DMS114 treated with DMSO at 0.1 percent for 48 hours (cell line): ENCODE data around the gene SMAD3.

ENCODE experiments used
- DNase-seq: peaks from one replicate; lab custom pipeline; 2025; ENCODE audit not compliant: unreplicated experiment; lab: John Stamatoyannopoulos, UW

Gene SMAD3

DNA sequence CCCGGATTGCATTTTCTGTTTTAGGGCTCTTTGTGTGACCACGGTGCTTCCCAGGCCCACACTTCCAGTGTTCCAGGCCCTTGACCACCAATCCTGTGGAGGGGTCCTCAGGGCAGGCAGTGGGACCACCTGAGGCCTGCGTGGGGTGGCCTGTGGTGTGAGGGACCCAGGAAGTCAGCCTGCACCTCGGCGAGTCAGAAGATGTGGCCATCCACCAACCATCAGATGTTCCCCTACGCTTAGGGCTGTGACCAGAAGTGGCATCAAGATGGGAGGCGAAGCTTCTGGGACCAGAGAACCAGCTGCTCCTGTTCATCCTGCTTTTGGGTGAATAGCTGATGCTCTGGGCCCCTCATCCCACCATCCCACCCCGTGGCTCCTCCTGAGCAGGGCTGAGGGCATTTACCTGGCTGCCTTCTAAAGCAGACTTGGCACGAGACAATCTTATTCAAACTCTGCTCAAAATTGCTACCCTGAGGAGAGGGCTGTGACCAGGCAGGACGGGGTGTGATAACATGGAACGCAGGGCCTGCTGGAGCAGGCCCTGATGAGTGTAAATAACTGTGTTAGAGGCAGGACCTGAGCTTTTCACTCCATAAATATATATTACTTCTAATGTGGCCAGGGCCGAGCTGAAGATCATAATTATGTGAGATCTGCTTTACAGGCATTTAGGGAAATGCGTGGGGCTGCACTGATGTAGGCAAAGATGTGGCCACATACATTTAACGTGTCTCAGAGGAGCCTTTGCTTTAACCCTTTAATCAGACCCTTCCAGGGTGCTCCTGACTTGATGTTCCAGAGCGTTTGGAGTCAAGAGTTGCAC, 28.8 kb downstream of the SMAD3 start:
- no peak for DNase-seq

DNA sequence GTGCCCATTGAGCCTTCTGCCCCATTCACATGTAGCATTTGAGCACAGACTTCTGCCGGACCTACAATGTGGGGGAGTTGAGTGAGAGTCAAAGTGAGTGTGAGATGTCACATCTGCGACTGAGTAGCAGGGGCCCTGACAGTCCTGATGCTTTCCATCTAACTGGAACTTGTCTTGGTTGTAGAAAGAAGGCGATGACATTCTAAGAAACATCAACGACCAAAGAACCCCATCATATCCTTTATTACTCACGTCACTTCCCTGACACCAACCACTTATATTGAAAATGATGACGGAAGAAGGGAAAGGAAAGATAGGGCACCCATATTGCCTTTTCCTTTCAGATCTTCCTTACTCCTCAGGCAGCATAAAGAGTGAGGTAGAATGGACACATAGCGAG, 30.5 kb downstream of the SMAD3 start:
- no peak for DNase-seq

DNA sequence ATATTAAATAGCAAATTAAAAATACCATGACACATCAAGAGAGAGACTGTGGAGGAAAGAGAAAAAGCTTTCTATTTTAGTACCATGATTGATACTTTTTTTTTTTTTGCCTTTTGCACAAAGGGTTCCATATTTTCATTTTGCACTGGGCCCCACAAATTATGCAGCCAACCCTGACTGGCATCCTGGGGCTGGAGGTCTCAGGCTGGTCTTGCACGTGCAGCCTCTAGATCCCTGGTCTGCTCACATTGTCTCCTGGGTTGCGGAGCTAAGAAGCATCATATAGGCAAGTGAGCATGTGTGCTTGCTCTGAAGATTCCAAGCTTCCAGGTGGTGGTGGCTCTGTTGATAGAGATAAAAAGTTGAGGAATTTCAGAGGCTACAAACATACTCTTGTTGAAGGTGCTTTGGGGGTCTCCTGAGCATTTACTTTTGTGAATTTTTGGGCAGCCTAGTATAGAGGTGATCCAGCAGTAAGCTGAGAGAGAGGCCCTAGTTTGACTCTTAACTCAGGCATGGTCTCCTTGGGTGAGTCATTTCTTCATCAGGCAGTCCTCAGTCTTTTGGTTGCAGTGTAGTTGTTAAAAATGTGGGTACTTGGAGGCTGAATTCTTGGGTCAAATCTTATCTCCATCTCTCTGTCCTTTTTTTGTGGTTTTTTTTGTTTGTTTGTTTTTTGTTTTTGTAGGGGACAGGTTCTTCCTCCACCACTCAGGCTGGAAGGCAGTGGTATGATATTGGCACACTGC, 31.3 kb downstream of the SMAD3 start:
- no peak for DNase-seq

DNA sequence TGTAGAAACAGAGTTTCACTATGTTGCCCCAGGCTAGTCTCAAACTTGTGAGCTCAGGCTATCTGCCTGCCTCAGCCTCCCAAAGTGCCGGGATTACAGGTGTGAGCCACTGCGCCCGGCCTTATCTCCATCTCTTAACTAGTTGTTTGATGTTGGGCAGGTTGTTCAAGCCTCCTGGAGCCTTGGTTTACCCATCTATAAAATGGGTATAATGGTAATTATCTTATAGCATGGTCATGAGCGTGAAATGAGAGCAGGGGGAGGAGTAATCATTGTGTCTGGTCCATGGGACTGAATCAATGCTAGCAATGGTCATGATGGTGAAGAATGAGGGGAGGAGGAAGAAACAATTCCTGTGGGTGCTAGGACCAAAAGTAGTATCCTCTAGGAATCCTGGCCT, 32.0 kb downstream of the SMAD3 start:
- DNase-seq: no peak

DNA sequence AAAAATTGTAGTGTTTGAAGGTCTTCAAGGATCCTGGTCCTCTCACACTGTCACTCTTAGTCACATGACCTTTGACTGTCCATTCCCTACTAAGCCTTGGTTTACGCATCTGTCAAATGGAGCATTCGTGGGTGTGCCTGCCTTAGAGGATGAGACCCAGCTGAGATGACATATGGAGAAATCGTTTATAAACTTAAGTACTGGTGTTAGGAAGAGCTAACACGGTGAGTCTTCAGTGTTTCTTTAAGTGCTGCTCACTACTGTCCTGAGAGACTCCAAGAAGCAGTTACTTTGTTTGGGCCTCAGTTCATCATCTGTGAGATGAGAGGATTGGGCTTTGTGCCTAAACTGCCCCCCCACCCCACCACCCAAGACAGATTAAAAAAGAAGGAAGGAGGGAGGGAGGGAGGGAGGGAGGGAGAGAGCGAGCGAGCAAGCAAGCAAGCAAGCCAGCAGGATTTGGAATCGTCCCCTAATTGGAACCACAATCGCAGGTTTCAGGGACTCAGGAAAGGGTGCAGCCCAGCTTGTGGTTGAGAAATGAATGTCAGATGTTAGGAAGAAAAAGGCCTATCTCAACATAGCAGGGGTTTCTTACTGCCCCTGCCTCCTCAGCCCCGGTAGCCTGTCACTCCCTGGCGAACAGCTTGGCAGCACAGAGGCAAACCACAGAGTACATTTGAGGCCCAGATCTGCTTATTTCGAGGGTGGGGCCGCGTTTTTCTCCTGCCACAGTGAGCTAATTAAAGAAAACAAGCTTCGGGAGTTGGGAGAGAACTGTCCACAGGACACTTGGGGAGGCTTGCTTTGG, 32.7 kb downstream of the SMAD3 start:
- no peak for DNase-seq

DNA sequence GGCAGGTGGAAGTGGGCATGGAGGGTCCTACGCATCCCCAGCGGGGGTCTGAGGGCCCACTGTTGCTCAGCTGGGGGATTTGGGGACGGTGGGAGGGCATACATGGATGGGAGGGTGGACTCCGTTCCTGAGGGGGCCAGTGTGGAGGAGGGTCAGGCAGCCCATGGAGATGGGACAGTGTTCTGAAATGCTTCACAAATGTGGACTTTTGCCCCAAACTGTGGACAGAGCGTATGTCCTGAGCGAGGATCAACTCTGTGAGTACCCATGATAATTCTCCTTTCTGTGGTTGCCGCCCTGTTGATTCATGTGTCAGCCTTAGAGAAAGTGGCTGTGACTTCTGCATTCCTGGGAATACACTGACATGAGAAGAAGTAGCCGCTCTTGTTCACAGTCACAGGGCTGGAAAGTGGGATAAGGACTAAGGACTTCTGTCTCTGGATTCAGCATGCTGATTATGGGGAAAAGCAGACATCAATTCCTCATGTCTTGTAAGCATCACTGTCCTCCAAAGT, 33.4 kb downstream of the SMAD3 start:
- DNase-seq: no peak

DNA sequence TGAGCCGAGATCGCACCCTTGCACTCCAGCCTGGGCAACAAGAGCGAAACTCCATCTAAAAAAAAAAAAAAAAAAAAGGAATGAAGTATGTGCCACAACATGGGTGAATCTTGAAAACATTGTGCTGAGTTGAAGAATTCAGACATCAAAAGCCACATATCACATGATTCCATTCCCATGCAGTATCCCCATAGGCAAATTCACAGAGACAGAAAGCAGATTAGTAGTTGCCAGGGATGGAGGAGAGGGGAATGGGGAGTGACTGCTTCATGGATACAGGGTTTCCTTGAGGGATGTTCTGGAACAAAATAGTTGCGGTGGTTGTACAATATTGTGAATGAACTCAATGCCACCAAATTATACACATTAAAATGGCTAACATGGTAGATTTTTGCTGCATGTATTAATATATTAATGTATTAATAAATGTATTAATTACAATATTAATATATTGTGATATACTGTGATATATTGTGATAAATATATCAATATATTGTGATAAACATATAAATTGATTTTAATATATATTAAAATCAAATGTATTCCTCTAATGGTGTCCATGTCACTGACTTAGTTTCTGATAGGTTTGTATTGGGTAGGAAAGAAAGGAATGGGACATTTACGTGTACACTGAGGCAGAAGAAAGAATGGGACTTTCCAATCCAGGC, 34.9 kb downstream of the SMAD3 start:
- DNase-seq: no peak

DNA sequence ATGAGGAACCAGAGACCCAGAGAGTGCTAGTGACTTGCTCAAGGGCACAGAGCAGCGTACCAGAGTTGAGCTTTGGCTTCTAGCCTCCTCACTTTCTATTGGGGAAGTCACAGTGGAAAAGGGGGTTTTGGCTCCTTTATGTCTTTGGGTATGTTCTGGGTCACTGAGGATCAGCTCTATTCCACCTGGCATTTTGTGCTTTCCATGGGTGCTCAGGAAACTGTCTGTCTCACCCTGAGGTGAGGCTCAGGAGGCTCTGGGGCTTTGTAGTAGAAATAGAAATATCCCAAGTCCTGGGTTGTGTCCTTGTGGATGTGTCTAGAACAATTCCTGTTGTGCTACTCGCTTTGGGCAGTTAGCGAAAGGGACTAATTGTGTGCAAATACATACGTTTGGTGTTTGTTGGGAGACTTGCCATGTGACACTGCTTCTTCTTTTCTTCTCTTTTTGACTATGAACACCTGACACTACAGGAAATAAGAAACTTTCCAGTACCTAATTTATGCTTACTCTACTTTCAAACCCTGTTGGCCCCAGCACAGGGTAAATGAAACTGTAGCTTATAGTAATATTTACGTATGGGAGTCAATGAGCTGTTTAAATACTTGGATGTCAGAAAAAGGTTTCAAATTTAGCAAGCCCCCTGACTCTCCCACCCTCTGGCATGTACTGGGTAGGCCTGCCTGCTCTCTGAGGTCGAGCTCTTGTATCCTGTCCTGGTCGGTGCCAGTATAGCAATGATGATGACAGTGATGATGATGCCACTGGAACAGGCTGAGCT, 35.6 kb downstream of the SMAD3 start:
- DNase-seq: no peak

DNA sequence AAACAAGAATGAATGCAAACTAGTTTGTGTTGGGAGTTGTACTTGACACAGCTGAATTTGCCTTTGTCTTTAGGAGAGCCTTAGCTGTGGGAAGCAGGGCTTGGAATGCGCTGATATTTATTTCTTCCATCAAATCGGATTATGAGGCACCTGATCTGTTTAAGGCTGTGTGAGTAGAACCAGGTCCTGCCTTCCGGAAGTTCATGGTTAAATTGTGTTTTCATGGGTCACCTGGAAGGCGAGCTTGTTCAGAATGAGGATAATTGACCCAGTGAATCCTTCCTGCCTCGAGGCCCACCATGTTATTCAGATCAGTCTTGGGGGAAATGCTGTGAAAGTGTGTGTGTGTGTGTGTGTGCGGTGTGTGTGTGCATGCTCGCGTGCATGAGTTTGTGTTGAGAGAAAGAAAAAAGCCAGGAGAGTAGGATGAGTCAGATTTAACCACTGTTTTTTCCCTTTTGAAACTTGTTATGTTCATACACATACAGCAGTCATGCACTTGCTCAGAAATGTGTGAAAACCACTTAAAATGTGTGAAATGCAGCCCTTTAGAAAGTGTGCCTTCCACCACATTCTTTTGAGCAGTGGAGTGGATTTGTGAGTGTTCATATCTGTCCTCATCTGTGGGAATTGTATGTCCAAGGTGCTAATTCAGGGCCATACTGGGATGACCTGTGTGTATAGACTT, 36.7 kb downstream of the SMAD3 start:
- DNase-seq: no peak

DNA sequence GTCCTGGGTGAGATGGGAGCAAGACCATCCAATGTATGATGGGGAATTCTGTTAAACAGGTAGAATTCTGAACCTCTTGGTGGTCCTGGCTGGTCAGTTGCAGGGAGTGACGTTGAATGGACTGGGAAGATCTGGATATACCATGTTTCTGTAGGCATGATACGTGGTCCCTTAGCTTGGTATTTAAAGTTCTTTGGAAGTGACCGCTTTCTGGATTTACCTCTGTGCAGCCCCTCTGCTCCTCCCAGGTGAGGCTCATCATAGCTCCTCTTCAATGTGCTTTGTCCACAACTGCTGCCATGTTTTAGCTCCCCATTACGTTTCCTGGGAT, 37.2 kb downstream of the SMAD3 start:
- no peak for DNase-seq

DNA sequence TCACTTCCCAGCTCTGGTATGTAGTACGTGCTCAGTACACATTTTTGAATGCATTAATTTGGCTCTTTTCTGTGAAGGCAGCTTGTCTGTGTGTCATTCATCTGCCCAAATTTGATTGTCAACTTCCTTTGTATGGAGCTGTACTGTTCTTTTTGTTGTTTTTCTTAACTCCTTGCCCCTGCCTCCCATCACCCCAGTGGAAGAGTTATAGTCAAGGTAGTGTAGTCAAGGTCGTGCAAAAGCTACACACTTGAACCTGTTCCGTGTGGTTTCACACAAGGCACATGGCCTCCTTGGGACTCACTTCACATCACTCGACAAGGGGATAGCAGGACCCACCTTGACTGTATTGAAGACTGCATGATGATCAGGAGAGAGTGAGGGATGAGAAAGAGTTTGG, 37.6 kb downstream of the SMAD3 start:
- no peak for DNase-seq

DNA sequence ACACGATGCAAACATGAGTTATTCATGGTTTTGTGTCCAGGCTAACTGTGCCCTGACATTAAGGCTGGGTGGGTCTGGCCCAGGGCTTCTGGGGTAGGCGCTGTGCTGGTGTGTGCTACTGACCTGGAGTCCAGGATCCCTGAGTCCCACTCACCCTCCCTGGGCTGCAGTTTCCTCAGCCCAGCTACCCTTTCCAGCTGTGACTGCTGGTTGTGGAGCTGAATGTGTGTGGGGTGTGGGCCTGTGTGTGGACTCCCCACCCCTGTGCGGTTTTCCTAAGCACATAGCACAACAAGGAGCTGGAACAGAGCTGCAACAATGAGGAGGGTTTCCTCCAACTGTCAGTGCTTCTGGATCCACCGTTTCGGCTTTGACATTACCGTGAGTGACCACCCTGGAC, 38.0 kb downstream of the SMAD3 start:
- DNase-seq: no peak

DNA sequence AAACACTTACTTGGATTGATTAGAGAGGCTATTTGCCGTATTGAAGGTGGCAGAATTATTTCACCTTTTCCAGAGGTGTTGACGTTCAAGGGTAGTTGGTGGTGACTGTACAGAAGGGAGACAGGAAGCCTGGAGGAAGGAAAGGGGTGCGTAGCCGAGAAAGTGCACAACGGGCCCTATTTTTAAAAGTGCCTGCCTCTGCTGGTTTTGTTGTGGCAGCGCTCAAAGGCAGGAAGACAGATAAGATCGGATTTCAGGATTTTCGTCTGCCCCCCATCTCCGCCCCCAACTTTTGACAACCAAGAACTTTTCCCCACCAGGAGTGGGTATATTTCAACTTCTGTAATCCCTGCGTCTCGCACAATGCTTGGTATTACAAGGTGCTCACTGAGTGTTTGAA, 38.5 kb downstream of the SMAD3 start:
- no peak for DNase-seq

DNA sequence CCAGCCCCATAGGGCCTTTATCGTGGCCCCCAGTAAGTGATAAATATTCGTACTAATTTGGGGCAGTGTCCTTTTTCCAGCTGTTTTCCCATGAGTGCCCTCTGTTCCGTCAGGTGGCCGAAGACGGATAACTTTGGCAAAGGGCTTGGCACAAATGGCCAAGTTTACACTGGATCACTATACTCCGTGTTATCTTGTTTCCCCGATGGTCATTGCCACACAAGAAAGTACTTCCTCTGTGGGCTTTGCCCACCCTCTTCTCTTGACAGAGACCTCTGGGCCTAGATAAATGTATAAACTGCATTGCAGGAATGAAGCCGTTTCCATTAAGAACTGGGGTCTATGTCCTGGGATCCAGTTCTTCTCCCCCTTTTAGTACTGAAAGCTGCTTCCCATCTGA, 39.1 kb downstream of the SMAD3 start:
- no peak for DNase-seq

DNA sequence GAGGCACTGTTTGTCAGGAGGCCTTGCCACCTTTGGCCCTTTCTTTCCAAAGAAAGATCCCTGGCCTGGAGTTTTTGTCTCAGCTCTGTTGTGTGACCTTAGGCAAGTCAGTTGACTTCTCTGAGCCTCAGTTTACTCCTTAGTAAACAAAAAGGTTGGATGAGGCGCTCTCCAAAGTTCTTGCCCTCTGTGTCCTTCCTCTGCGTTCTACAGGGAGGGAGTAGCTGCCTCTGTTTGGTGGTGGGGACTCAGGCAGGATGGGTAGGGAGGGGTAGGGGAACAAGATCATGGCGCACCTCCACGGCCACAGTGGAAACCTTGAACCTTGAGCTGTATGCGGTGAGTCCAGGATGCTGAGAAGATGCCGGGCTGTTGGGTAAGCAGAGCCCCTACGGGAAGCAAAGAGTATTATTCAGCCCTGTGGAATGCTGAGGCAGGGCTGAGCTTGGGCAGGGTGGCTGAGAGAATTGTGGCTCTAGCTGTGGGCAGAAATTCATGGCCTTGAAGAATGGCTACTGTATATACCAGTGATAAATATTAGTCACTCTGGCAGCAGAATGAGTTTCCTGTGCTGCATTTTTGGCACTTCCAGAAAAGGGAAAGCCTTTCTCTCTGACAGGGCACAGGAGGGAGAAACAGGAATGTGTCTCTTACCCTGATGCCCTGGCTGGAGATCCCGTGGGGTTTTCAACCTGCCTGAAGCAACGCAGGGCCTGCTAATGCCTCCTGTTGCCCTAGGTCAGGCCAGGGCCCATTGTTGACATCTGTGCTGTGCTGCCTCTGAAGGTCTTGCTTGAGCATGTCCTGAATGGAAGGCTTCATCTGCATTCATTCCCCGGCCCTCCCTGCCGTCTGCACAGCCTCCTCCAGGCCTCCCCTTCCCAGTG, 39.9 kb downstream of the SMAD3 start:
- no peak for DNase-seq

DNA sequence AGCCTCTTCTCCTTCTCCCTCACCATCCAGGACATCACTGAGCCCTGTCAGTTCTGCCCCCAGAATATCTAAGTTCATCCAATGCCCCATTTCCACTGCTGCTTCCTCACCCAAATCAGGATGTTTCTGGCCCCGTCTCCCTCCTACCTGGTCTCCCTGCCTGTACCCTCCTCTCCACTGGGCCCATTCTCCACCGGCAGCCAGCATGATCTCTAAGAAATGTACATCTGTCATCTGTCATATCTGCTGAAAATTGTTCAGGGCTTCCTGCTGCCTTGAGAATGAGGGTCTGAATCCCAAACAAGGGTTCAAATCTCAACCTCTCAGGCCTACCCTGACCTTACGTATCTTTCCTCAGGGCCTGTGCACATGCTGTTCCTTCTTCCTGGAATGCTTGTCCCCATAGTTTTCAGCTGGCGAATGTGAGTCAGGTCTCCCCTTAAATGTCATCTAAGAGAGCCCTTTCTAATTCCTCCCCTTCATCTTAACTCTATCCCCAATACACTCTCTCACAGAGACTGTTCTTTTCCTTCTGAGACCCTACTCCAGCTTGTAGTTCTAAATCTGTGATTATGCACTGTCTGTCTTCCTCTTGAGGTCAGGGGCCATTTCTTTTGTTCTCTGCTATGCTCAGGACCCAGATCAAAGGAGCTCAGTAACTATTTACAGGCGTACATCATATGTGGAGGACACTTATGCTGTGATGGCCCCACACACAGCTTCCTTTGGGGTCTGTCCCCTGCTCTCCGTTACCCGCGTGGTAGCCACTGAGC, 40.8 kb downstream of the SMAD3 start:
- DNase-seq: no peak

DNA sequence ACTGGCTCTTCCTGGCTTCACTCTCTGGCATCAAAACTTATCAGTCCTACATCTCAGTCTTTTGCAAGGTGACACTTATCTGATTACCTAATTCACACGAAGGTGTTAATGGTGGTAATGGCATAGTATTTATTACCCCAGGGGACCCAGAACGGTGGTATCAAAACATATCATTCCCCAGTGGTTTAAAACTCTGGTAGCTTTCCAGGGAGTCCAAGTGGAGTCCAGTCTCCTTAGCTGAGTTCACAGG, 41.3 kb downstream of the SMAD3 start:
- no peak for DNase-seq
